AG08395 (cell line): ENCODE measurements around the gene QRICH2.
"Not testable (repeated sequence)": the region's sequence is repeated elsewhere in the genome, so short reads cannot be mapped to it uniquely, and the experiment has no call there.

ENCODE experiments used
- DNase-seq: peaks from one replicate; pipeline ENCODE4 v3.0.0; 2012; ENCODE audit warnings: mixed read lengths, low spot score

Gene QRICH2

GRCh38 chr17:76331083-76331482, 23.0 kb upstream of the QRICH2 start:
- no peak for DNase-seq

- DNase-seq = no peak
Measured at GRCh38 chr17:76329664-76330063, 21.6 kb upstream of the QRICH2 start.

GRCh38 chr17:76327696-76328095, 19.6 kb upstream of the QRICH2 start:
- no peak for DNase-seq

GRCh38 chr17:76326306-76326705, 18.2 kb upstream of the QRICH2 start:
- no peak for DNase-seq

- no peak for DNase-seq
Measured at GRCh38 chr17:76318586-76318985, 10.5 kb upstream of the QRICH2 start.

GRCh38 chr17:76317535-76317934, 9.5 kb upstream of the QRICH2 start:
- DNase-seq = no peak

GRCh38 chr17:76314392-76315227, 6.5 kb upstream of the QRICH2 start:
- no peak for DNase-seq

- no peak for DNase-seq
Measured at GRCh38 chr17:76312735-76313134, 4.7 kb upstream of the QRICH2 start.

- DNase-seq = no peak
Measured at GRCh38 chr17:76309461-76309860, 1.4 kb upstream of the QRICH2 start.

GRCh38 chr17:76307299-76307965, 644 bp downstream of the QRICH2 start:
- no peak for DNase-seq

- not testable (repeated sequence) for DNase-seq
Measured at GRCh38 chr17:76305135-76305454, 3.0 kb downstream of the QRICH2 start.

GRCh38 chr17:76304226-76305134, 3.6 kb downstream of the QRICH2 start:
- DNase-seq = no peak

- no peak for DNase-seq
Measured at GRCh38 chr17:76297436-76297835, 10.6 kb downstream of the QRICH2 start.

- DNase-seq = no peak
Measured at GRCh38 chr17:76296889-76297288, 11.2 kb downstream of the QRICH2 start.

- no peak for DNase-seq
Measured at GRCh38 chr17:76296186-76296585, 11.9 kb downstream of the QRICH2 start.

GRCh38 chr17:76293106-76293505, 15.0 kb downstream of the QRICH2 start:
- no peak for DNase-seq

- DNase-seq = no peak
Measured at GRCh38 chr17:76292567-76292966, 15.5 kb downstream of the QRICH2 start.

GRCh38 chr17:76281573-76282371, 26.3 kb downstream of the QRICH2 start:
- no peak for DNase-seq

- no peak for DNase-seq
Measured at GRCh38 chr17:76280650-76281049, 27.4 kb downstream of the QRICH2 start.

- DNase-seq = no peak
Measured at GRCh38 chr17:76279742-76280287, 28.3 kb downstream of the QRICH2 start.

- peak; percentile 93 for DNase-seq
Measured at GRCh38 chr17:76278952-76279741, 28.9 kb downstream of the QRICH2 start.
